Mucosa of descending colon (tissue), 3 donors: Measurements from ENCODE around the gene ARHGAP26. TPM values are rescaled to one million over a fixed set of nuclear protein-coding genes. Genes with fewer than 3 reads are reported as not detected.

Experiments
- ATAC-seq: fragments of 200-7000 bp; cut with Tn5 transposase; one replicate; pipeline ENCODE4 v1.9.1; 2020; ENCODE audit warnings: mild to moderate bottlenecking, moderate library complexity
- DNase-seq, 3 donors: peaks; one replicate each; pipeline ENCODE4 v3.0.0-alpha.2; 2020
- H3K36me3 ChIP-seq: fragments of 200-600 bp; one replicate; pipeline ENCODE4 v1.8.0; 2021; ENCODE audit warnings: low read depth, mild to moderate bottlenecking
- H3K4me1 ChIP-seq: fragments of 200-600 bp; one replicate; pipeline ENCODE4 v1.8.0; 2021; ENCODE audit warnings: low read depth, mild to moderate bottlenecking
- H3K4me3 ChIP-seq: fragments of 200-600 bp; one replicate; pipeline ENCODE4 v1.8.0; 2021; ENCODE audit warnings: mild to moderate bottlenecking
- H3K9me3 ChIP-seq: fragments of 200-600 bp; one replicate; pipeline ENCODE4 v1.8.0; 2021; ENCODE audit warnings: mild to moderate bottlenecking
- intact Hi-C, 2 donors: fragments of 100-400 bp; cut with DNase I in 1 of 2; cut with micrococcal nuclease in 1 of 2; formaldehyde crosslinking; loops; one replicate each; pipeline versions ENCODE4 v1.11.0 to v1.11.1; 2022; cut with DNase I, micrococcal nuclease
- total RNA-seq, 3 donors: library from RNA; stranded (reverse); fragmentation: NEBNext Ultra II Directional in 2 of 3; extraction: Animal tissue kit (Norgen Biotek cat#: 25700) in 2 of 3; gene quantifications; one replicate each; pipeline versions ENCODE4 v1.2.1 to v1.2.4, GENCODE V29; 2021 to 2023
- TF ChIP-seq, protein P1 (sequence below): fragments of 200-600 bp; IDR thresholded peaks from one replicate; pipeline ENCODE4 v1.8.0; 2022; ENCODE audit warnings: antibody characterized with exemption, mild to moderate bottlenecking
- donor health status: DM: no; HTN: no; CAD: no; lungs with moderate emphysema.
- donor health status: DM: no; HTN: no; CAD: no.
- donor health status: DM: no; HTN: yes; CAD: no.

Gene ARHGAP26
- total RNA-seq, 3 donors from 2014 or later: 52.9 to 96.0 (median 67.8) TPM

DNA sequence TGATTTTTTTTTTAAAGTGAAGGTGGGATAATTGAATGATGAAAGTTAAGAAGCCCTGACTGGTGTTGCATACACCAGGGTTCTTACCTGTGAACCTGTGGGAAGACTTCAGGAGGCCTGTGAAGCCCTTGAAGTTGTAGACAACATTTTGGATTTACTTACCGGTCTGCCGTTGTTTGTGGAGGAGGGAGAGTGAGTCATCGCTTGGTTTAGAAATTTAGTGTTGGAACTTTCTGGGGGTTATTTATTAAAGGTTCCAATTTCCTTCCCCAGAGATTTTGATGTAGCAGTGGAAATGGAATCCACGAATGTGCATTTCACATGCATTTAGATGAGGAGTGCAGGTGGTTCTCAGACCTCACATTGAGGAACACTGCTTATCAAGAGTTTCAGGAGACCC is 49.6 kb downstream of the ARHGAP26 start:
- H3K4me3 ChIP-seq: no peak overlapping the region
- TF ChIP-seq, protein P1, sequence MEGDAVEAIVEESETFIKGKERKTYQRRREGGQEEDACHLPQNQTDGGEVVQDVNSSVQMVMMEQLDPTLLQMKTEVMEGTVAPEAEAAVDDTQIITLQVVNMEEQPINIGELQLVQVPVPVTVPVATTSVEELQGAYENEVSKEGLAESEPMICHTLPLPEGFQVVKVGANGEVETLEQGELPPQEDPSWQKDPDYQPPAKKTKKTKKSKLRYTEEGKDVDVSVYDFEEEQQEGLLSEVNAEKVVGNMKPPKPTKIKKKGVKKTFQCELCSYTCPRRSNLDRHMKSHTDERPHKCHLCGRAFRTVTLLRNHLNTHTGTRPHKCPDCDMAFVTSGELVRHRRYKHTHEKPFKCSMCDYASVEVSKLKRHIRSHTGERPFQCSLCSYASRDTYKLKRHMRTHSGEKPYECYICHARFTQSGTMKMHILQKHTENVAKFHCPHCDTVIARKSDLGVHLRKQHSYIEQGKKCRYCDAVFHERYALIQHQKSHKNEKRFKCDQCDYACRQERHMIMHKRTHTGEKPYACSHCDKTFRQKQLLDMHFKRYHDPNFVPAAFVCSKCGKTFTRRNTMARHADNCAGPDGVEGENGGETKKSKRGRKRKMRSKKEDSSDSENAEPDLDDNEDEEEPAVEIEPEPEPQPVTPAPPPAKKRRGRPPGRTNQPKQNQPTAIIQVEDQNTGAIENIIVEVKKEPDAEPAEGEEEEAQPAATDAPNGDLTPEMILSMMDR: no peak
- no peaks in the 10 kb centered on the region for H3K36me3 ChIP-seq
- H3K9me3 ChIP-seq: no peaks in the 10 kb centered on the region
- peaks cover 60% of the 10 kb centered on the region for H3K4me1 ChIP-seq
- intact Hi-C loops: no loop called here
- no peak for DNase-seq
- no peak for ATAC-seq

DNA sequence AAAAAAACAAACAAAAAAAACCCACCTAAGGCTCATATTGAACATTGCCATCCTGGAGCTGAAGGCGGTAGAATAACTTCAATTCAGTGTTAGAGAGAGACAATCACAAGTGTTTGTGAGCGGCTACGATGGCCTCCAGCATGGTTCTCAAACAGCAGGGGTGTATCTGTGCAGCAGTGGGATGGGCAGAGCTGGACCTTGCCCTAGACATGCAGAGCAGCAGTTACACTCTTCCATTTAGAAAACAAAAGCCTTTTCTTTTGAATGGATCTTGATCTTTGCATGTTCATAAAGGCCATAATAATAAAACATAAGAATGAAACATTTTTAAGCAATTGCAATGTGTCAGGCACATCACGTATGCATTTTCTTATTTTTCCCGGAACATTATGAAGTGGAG is 50.3 kb downstream of the ARHGAP26 start:
- peak; percentile 75 to 80 (median 75) for DNase-seq
- Histone ChIP-seq H3K36me3 (no peaks in the 10 kb centered on the region), H3K4me3 (no peak overlapping the region), H3K9me3 (no peaks in the 10 kb centered on the region), H3K4me1 (peaks cover 61% of the 10 kb centered on the region)
- ATAC-seq: peak; percentile 61
- TF ChIP-seq, protein P1: no peak
- intact Hi-C loops: no loop called here

DNA sequence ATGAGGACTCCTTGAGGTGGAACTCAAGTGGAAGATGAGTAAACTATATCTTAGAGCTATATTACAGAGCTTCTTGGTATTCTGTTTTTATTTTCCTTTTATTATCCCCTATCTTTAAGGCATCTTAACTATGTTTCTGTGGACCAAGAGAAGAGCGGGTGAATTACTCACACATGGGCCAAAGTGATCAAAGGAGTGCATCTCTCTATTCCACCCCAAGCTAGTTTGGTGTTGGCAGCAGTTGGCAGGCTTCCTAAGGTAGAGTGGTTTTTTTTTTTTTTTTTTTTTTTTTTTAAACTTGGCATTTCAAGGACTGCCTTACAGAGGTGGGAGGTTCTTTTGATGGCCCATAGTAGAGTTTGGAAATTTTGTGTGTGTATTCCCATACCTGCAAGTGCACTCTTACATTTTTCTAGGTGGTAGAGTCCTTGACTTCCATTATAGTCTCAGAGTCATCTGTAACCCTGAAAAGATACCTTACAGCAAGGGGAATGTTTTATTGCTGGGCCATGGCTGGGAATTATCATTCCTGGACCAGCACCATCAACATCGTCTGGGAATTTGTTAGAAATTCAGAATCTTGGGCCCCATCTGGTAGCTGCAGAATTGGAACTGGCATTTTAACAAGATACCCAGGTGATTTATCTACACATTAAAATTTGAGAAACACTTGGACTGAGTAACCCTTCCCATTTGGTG is 51.0 kb downstream of the ARHGAP26 start:
- H3K4me1 ChIP-seq: peaks cover 60% of the 10 kb centered on the region
- peak in 1 of 3 donors; percentile 14 for DNase-seq
- ATAC-seq: no peak
- no peaks in the 10 kb centered on the region for H3K9me3 ChIP-seq
- H3K4me3 ChIP-seq: no peak overlapping the region
- TF ChIP-seq, protein P1: no peak
- intact Hi-C loops: no loop called here
- no peaks in the 10 kb centered on the region for H3K36me3 ChIP-seq

DNA sequence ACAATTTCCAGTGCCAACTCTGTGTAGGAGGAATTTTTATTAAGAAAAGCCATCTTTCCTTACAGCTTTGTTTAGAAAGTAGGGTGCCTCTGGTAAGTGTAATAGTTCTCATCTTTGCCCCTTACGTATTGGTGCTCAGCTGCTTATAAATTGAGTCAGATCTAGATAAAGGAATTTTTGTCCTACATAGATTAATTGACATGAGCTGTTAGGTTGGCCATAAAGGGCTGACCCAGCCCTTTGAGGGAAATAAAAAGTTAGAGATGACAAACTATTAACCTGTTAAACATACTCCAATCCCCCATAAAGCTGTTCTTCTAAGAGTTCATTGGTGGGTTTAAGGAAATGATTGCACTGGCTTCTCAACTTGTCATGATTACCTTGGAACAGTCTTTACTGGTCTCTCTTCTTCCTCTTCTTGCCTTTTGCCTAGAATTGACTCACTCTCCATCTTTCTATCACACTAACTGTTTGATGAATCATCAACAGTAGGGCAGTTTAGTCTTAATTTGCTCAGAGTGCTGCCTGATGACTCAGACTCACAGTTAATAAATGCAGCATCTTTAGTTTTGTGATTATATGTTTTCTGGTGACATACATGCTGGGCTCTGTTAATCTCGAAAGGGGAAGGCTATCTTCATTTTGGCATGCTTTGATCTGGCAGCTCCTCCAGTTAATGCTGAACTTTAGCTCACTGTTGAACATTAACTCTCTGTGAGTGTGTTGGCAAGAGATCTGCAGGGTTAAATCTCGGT is 51.7 kb downstream of the ARHGAP26 start:
- peak in 1 of 3 donors; percentile 15 for DNase-seq
- intact Hi-C loops: no loop called here
- TF ChIP-seq, protein P1: no peak
- Histone ChIP-seq H3K9me3 (no peaks in the 10 kb centered on the region), H3K36me3 (no peaks in the 10 kb centered on the region), H3K4me3 (no peak overlapping the region), H3K4me1 (peaks cover 54% of the 10 kb centered on the region)
- peak; percentile 64 for ATAC-seq

DNA sequence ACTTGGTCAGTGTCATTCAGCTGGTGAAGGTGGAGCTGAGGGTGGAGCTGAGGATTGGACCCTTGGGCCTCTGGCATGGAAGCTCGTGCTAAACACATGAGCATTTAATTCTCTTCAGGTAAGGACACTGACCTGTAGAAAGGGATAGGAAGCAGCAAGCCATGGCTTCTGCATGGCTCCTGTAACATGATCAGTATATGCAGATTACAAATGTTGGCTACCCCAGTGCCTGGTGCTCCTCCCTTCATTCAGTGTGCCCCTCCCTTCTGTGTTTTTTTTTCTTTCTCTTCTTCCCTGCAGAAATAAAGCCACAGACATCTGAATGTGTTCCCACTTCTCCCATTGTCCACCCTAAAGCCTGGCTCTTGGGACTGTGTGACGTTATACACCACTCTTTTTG is 52.9 kb downstream of the ARHGAP26 start:
- TF ChIP-seq, protein P1: no peak
- Histone ChIP-seq H3K4me1 (peaks cover 54% of the 10 kb centered on the region), H3K36me3 (no peaks in the 10 kb centered on the region), H3K9me3 (no peaks in the 10 kb centered on the region), H3K4me3 (no peak overlapping the region)
- DNase-seq (no peak), ATAC-seq (no peak)
- intact Hi-C loops: no loop called here
